Mesenchymal stem cell (in vitro differentiated cells and primary cell): ENCODE data around the gene ERC2.
A peak's percentile ranks its signal among the peaks of the same experiment; 100 is the strongest.

Experiments used
- DNase-seq: peaks from one replicate; pipeline ENCODE4 v3.0.0-alpha.2; 2013
- H2AFZ ChIP-seq: one replicate; pipeline ENCODE4 v1.6.1; 2013; ENCODE audit warnings: low read depth, mild to moderate bottlenecking, control low read depth, inconsistent platforms, low read length, moderate library complexity
- H2AK5ac ChIP-seq: 2 replicates; pipeline ENCODE4 v1.6.1; 2013; ENCODE audit warnings: low read length, moderate library complexity, mild to moderate bottlenecking, inconsistent platforms; ENCODE audit not compliant: severe bottlenecking
- H2BK120ac ChIP-seq: one replicate; pipeline ENCODE4 v1.6.1; 2013; ENCODE audit warnings: low read depth, mild to moderate bottlenecking, inconsistent platforms, low read length, moderate library complexity
- H2BK12ac ChIP-seq, 2 experiments: one replicate each; pipeline ENCODE4 v1.6.1; 2013; ENCODE audit warnings: inconsistent platforms in 2 of 2, low read length in 2 of 2, mild to moderate bottlenecking in 2 of 2, moderate library complexity in 2 of 2, control low read depth in 1 of 2
- H2BK15ac ChIP-seq: one replicate; pipeline ENCODE4 v1.6.1; 2013; ENCODE audit warnings: mild to moderate bottlenecking, low read depth, inconsistent platforms; ENCODE audit not compliant: poor library complexity, severe bottlenecking
- H2BK5ac ChIP-seq: 2 replicates; pipeline ENCODE4 v1.6.1; 2013; ENCODE audit warnings: low read depth, mild to moderate bottlenecking, low read length, control low read depth, inconsistent platforms; ENCODE audit not compliant: poor library complexity, severe bottlenecking
- H3K14ac ChIP-seq, 2 experiments: one replicate each; pipeline ENCODE4 v1.6.1; 2013; ENCODE audit warnings: inconsistent platforms in 2 of 2, low read length in 2 of 2, control low read depth in 1 of 2, mild to moderate bottlenecking in 1 of 2, moderate library complexity in 1 of 2
- H3K18ac ChIP-seq, 2 experiments: one replicate each; pipeline ENCODE4 v1.6.1; 2013; ENCODE audit warnings: inconsistent platforms in 2 of 2, low read length in 2 of 2, control low read depth in 1 of 2, low read depth in 1 of 2, mild to moderate bottlenecking in 1 of 2
- H3K23ac ChIP-seq, 2 experiments: one replicate each; pipeline ENCODE4 v1.6.1; 2013; ENCODE audit warnings: inconsistent platforms in 2 of 2, low read length in 2 of 2, mild to moderate bottlenecking in 2 of 2, moderate library complexity in 2 of 2, control low read depth in 1 of 2
- H3K27ac ChIP-seq: 2 replicates; pipeline ENCODE4 v1.5.1; 2013; ENCODE audit warnings: mild to moderate bottlenecking, moderate library complexity, low read length, control low read depth, inconsistent platforms; ENCODE audit not compliant: poor library complexity, severe bottlenecking
- H3K27me3 ChIP-seq, 2 experiments: 2 replicates each; pipeline versions ENCODE4 v1.6.1 to v1.7.0; 2013; ENCODE audit warnings: low read length in 2 of 2, mild to moderate bottlenecking in 2 of 2, moderate library complexity in 2 of 2, control low read depth in 1 of 2, inconsistent platforms in 1 of 2; ENCODE audit not compliant: control insufficient read depth in 1 of 2, insufficient read depth in 1 of 2
- H3K36me3 ChIP-seq, 2 experiments: 2 replicates each; pipeline versions ENCODE4 v1.6.1 to v1.7.0; 2013; ENCODE audit warnings: low read length in 2 of 2, control low read depth in 1 of 2, inconsistent platforms in 1 of 2, low read depth in 1 of 2, mild to moderate bottlenecking in 1 of 2; ENCODE audit not compliant: insufficient read depth in 2 of 2, control insufficient read depth in 1 of 2
- H3K4ac ChIP-seq, 2 experiments: one replicate each; pipeline ENCODE4 v1.6.1; 2013; ENCODE audit warnings: inconsistent platforms in 2 of 2, low read length in 2 of 2, mild to moderate bottlenecking in 2 of 2, moderate library complexity in 2 of 2, control low read depth in 1 of 2, low read depth in 1 of 2
- H3K4me1 ChIP-seq: 2 replicates; pipeline ENCODE4 v1.6.1; 2013; ENCODE audit warnings: low read depth, low read length, control low read depth; ENCODE audit not compliant: control insufficient read depth, insufficient read depth
- H3K4me2 ChIP-seq: 2 replicates; pipeline ENCODE4 v1.6.1; 2013; ENCODE audit warnings: low read length, mild to moderate bottlenecking, inconsistent platforms; ENCODE audit not compliant: poor library complexity, severe bottlenecking
- H3K4me3 ChIP-seq, 2 experiments: 2 replicates each; pipeline versions ENCODE4 v1.5.1 to v1.7.0; 2013; ENCODE audit warnings: low read length in 2 of 2, mild to moderate bottlenecking in 2 of 2, control low read depth in 1 of 2, low read depth in 1 of 2; ENCODE audit not compliant: insufficient read depth in 1 of 2
- H3K79me1 ChIP-seq: replicated peaks from 2 replicates; pipeline ENCODE4 v1.6.1; 2013; ENCODE audit warnings: mild to moderate bottlenecking, control low read depth, low read length, inconsistent platforms; ENCODE audit not compliant: poor library complexity, severe bottlenecking
- H3K9ac ChIP-seq: 2 replicates; pipeline ENCODE4 v1.7.0; 2013; ENCODE audit warnings: mild to moderate bottlenecking, low read length, moderate library complexity
- H3K9me3 ChIP-seq: 2 replicates; pipeline ENCODE4 v1.7.0; 2013; ENCODE audit warnings: mild to moderate bottlenecking, low read length; ENCODE audit not compliant: control insufficient read depth
- H4K8ac ChIP-seq: one replicate; pipeline ENCODE4 v1.6.1; 2013; ENCODE audit warnings: inconsistent platforms, mild to moderate bottlenecking, low read length, moderate library complexity
- H4K91ac ChIP-seq: one replicate; pipeline ENCODE4 v1.6.1; 2013; ENCODE audit warnings: mild to moderate bottlenecking, low read length, inconsistent platforms
- WGBS: methylation state at CpG from one replicate; pipeline ENCODE4 v1.1.7; 2013; ENCODE audit warnings: mixed read lengths; 5-methylcytosine and 5-hydroxymethylcytosine counted together

The ERC2 gene

GRCh38 chr3:55790596-55791350, 677.5 kb downstream of the ERC2 start:
- H3K27me3 ChIP-seq, result no peaks in the 10 kb centered on the region
- peak overlapping the region; percentile 98 for H4K8ac ChIP-seq
- no peak overlapping the region for H2BK15ac ChIP-seq
- H2BK120ac ChIP-seq, result peak overlapping the region; percentile 65
- no peak overlapping the region for H3K27ac ChIP-seq
- H3K18ac ChIP-seq, result peak overlapping the region; percentile 95 to 96
- H2AK5ac ChIP-seq, result no peak overlapping the region
- H2AFZ ChIP-seq, result no peak overlapping the region
- H3K4me2 ChIP-seq, result no peak overlapping the region
- H3K4ac ChIP-seq, result peak overlapping the region; percentile 98 to 99
- peak overlapping the region; percentile 99 for H4K91ac ChIP-seq
- no peak overlapping the region for H2BK5ac ChIP-seq
- peak; percentile 60 for DNase-seq
- H2BK12ac ChIP-seq, result peak overlapping the region; percentile 99 to 100
- no peak overlapping the region for H3K23ac ChIP-seq
- H3K4me1 ChIP-seq, result no peaks in the 10 kb centered on the region
- 40% methylated on average over 2 of the region's 3 CpGs for WGBS
- H3K9ac ChIP-seq, result no peak overlapping the region
- no peaks in the 10 kb centered on the region for H3K36me3 ChIP-seq
- H3K14ac ChIP-seq, result peak overlapping the region in 1 of 2 experiments; percentile 91
- H3K9me3 ChIP-seq, result no peaks in the 10 kb centered on the region
- no peak overlapping the region for H3K4me3 ChIP-seq
- H3K79me1 ChIP-seq, result no peaks in the 10 kb centered on the region

DNA sequence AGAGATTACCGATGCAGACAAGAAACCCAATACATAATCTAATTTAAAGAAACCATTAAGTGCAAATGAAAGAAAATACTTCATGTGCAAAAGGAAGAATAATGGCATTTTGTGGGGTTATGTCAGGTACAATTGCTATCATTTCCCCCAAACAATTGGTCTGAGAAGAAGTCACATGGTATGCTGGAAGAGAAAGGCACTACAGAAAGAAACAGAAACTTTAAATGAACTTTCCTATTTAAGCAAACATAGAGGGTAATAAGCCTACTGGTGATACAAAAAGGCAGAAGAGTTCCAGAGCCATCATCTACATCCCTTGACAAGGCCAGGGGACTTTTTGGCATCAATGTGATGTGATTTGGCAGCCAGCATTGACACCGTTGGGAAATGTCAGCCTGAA, 678.8 kb downstream of the ERC2 start:
- H3K79me1 ChIP-seq, result no peaks in the 10 kb centered on the region
- H4K8ac ChIP-seq, result peak overlapping the region; percentile 89
- no peaks in the 10 kb centered on the region for H3K4me1 ChIP-seq
- H3K27ac ChIP-seq, result no peak overlapping the region
- H2AFZ ChIP-seq, result no peak overlapping the region
- H3K9me3 ChIP-seq, result no peaks in the 10 kb centered on the region
- WGBS, result 75% methylated on average over 1 of the region's 2 CpGs
- peak overlapping the region; percentile 29 for H2BK15ac ChIP-seq
- H3K14ac ChIP-seq, result peak overlapping the region in 1 of 2 experiments; percentile 78
- no peak for DNase-seq
- peaks cover 0 to 3% of the 10 kb centered on the region in 2 experiments for H3K27me3 ChIP-seq
- no peak overlapping the region for H2BK5ac ChIP-seq
- H4K91ac ChIP-seq, result peak overlapping the region; percentile 55
- H3K36me3 ChIP-seq, result no peaks in the 10 kb centered on the region
- H3K4ac ChIP-seq, result peak overlapping the region; percentile 15 to 99
- no peak overlapping the region for H3K9ac ChIP-seq
- no peak overlapping the region for H2BK120ac ChIP-seq
- H3K23ac ChIP-seq, result no peak overlapping the region
- H3K4me3 ChIP-seq, result no peak overlapping the region
- H3K4me2 ChIP-seq, result no peak overlapping the region
- peak overlapping the region; percentile 86 to 99 for H2BK12ac ChIP-seq
- no peak overlapping the region for H2AK5ac ChIP-seq
- H3K18ac ChIP-seq, result peak overlapping the region; percentile 67 to 96

- 76% methylated on average over 3 of the region's 3 CpGs for WGBS
- H2BK5ac ChIP-seq, result no peak overlapping the region
Observed at GRCh38 chr3:55782807-55783206, 685.5 kb downstream of the ERC2 start.

GRCh38 chr3:55782351-55782750, 685.9 kb downstream of the ERC2 start:
- no peak overlapping the region for H4K8ac ChIP-seq
- H2BK12ac ChIP-seq, result no peak overlapping the region
- no peak overlapping the region for H3K23ac ChIP-seq
- H2AFZ ChIP-seq, result no peak overlapping the region
- H3K18ac ChIP-seq, result no peak overlapping the region
- H2AK5ac ChIP-seq, result no peak overlapping the region
- no peak overlapping the region for H3K4me2 ChIP-seq
- no peak overlapping the region for H3K4me3 ChIP-seq
- H3K4me1 ChIP-seq, result no peaks in the 10 kb centered on the region
- H3K4ac ChIP-seq, result no peak overlapping the region
- no peak overlapping the region for H2BK5ac ChIP-seq
- H4K91ac ChIP-seq, result no peak overlapping the region
- H3K27ac ChIP-seq, result no peak overlapping the region
- no peak overlapping the region for H3K9ac ChIP-seq
- peaks cover 0 to 3% of the 10 kb centered on the region in 2 experiments for H3K27me3 ChIP-seq
- H3K9me3 ChIP-seq, result no peaks in the 10 kb centered on the region
- no peaks in the 10 kb centered on the region for H3K36me3 ChIP-seq
- WGBS, result 84% methylated on average over 3 of the region's 4 CpGs
- DNase-seq, result no peak
- peak overlapping the region in 1 of 2 experiments; percentile 7 for H3K14ac ChIP-seq
- no peak overlapping the region for H2BK120ac ChIP-seq
- H3K79me1 ChIP-seq, result no peaks in the 10 kb centered on the region
- H2BK15ac ChIP-seq, result no peak overlapping the region

More at GRCh38 chr3:55782807-55783206, 685.5 kb downstream of the ERC2 start:
- Histone ChIP-seq H3K18ac (no peak overlapping the region), H3K27ac (no peak overlapping the region), H3K4me2 (no peak overlapping the region), H3K36me3 (no peaks in the 10 kb centered on the region), H2BK120ac (no peak overlapping the region), H3K4me1 (no peaks in the 10 kb centered on the region), H3K4ac (no peak overlapping the region), H3K27me3 (peaks cover 0 to 3% of the 10 kb centered on the region in 2 experiments), H3K4me3 (no peak overlapping the region), H3K9me3 (no peaks in the 10 kb centered on the region), H2BK15ac (no peak overlapping the region), H3K9ac (no peak overlapping the region), H2BK12ac (no peak overlapping the region), H2AK5ac (no peak overlapping the region), H2AFZ (no peak overlapping the region), H3K79me1 (no peaks in the 10 kb centered on the region), H3K14ac (no peak overlapping the region), H3K23ac (no peak overlapping the region), H4K91ac (no peak overlapping the region), H4K8ac (no peak overlapping the region)
- DNase-seq, result no peak
